ENCODE data around the gene GNAS. TPM values are rescaled to one million over a fixed set of nuclear protein-coding genes. Genes with fewer than 3 reads are reported as not detected.

Gene GNAS
- total RNA-seq, 1 donor = 366 TPM

DNA sequence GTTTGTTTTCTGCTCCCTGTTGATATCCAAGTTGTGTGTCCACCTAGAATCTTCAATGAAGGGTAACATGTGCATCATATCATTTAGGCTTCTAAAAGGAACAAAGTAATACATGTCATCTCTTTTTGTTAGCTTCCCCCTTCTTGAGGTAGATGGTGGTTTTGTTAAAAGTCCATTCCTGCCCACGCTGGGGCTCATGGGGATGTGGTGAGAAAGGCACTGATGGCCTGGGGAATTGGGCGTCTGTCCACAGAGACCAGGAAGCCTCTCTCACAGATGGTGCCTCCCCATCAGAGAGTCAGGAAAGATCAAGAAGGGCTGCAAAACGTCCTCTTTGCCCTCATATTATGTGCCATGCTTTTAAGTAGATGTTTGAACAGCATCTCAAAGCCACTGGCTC is 32.5 kb downstream of the GNAS start:
- Histone ChIP-seq H3K4me1 (ENCODE audit: insufficient read depth, low read length) (peaks cover 12% of the 10 kb centered on the region), H3K27ac (ENCODE audit: low read depth, low read length) (no peak overlapping the region), H3K4me3 (ENCODE audit: insufficient read depth, low read length) (no peak overlapping the region), H3K36me3 (ENCODE audit: insufficient read depth, low read length) (no peaks in the 10 kb centered on the region), H3K9me3 (ENCODE audit: low read depth, low read length) (no peaks in the 10 kb centered on the region), H3K4me2 (ENCODE audit: insufficient read depth, low read length) (no peak overlapping the region), H3K27me3 (ENCODE audit: insufficient read depth, low read length) (no peaks in the 10 kb centered on the region), H2AFZ (ENCODE audit: low read length) (no peak overlapping the region), H4K20me1 (ENCODE audit: insufficient read depth, low read length) (no peaks in the 10 kb centered on the region), H3K79me2 (ENCODE audit: insufficient read depth, low read length) (no peaks in the 10 kb centered on the region)
- TF ChIP-seq, protein P1, sequence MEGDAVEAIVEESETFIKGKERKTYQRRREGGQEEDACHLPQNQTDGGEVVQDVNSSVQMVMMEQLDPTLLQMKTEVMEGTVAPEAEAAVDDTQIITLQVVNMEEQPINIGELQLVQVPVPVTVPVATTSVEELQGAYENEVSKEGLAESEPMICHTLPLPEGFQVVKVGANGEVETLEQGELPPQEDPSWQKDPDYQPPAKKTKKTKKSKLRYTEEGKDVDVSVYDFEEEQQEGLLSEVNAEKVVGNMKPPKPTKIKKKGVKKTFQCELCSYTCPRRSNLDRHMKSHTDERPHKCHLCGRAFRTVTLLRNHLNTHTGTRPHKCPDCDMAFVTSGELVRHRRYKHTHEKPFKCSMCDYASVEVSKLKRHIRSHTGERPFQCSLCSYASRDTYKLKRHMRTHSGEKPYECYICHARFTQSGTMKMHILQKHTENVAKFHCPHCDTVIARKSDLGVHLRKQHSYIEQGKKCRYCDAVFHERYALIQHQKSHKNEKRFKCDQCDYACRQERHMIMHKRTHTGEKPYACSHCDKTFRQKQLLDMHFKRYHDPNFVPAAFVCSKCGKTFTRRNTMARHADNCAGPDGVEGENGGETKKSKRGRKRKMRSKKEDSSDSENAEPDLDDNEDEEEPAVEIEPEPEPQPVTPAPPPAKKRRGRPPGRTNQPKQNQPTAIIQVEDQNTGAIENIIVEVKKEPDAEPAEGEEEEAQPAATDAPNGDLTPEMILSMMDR (IDR thresholded peaks at IDR 0.05; ENCODE audit: extremely low read depth, low read depth, low read length) = no peak
- no peak for DNase-seq (ENCODE audit: insufficient read length, low spot score, missing footprints)

DNA sequence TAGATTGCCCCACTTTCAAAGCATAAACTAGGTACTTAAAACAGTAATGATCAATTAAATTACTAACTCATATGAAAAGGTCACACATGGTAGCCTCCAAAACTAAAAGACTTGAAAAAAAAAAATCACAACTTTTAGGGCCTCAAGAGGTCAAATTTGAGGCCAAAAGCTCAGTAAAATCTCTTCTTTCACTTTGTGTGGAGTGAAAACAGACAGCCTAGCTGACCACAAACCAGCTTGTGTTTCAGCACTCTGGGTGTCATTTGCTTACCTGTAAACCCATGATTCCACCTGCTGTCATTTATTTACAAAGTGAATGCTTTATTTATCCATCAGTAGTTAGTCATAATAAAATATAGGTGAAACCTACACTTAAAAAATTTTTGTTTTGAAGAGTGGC is 34.0 kb downstream of the GNAS start:
- no peaks in the 10 kb centered on the region for H4K20me1 ChIP-seq (ENCODE audit: insufficient read depth, low read length)
- no peak overlapping the region for H2AFZ ChIP-seq (ENCODE audit: low read length)
- H3K4me1 ChIP-seq (ENCODE audit: insufficient read depth, low read length) = peaks cover 12% of the 10 kb centered on the region
- H3K27me3 ChIP-seq (ENCODE audit: insufficient read depth, low read length) = no peaks in the 10 kb centered on the region
- DNase-seq (ENCODE audit: insufficient read length, low spot score, missing footprints) = no peak
- H3K4me2 ChIP-seq (ENCODE audit: insufficient read depth, low read length) = no peak overlapping the region
- H3K27ac ChIP-seq (ENCODE audit: low read depth, low read length) = no peak overlapping the region
- no peaks in the 10 kb centered on the region for H3K79me2 ChIP-seq (ENCODE audit: insufficient read depth, low read length)
- H3K36me3 ChIP-seq (ENCODE audit: insufficient read depth, low read length) = no peaks in the 10 kb centered on the region
- no peak overlapping the region for H3K4me3 ChIP-seq (ENCODE audit: insufficient read depth, low read length)
- TF ChIP-seq, protein P1 (IDR thresholded peaks at IDR 0.05; ENCODE audit: extremely low read depth, low read depth, low read length) = no peak
- H3K9me3 ChIP-seq (ENCODE audit: low read depth, low read length) = no peaks in the 10 kb centered on the region

DNA sequence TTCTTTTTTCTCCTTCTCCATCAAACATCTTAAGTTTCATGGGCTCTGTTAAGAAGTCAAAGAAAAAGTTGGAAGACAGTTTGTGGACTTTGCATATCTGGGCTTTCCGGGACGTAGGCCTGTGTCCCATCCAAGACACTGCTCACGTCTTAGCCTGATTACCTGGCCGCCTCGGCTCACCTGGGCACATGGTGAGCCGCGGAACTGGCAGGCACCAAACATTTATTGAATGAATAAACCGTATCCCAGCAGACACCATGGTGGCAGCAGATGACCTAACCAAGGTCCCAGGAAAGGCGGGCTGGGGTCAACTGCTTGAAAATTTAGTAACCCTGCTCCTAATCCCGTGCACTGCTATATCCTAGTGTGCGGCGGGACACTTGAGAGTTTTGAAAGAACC is 35.6 kb downstream of the GNAS start:
- Histone ChIP-seq H3K27me3 (ENCODE audit: insufficient read depth, low read length) (no peaks in the 10 kb centered on the region), H4K20me1 (ENCODE audit: insufficient read depth, low read length) (peaks cover 3% of the 10 kb centered on the region), H3K36me3 (ENCODE audit: insufficient read depth, low read length) (no peaks in the 10 kb centered on the region), H3K9me3 (ENCODE audit: low read depth, low read length) (no peaks in the 10 kb centered on the region), H2AFZ (ENCODE audit: low read length) (peak overlapping the region; percentile 92), H3K4me2 (ENCODE audit: insufficient read depth, low read length) (peak overlapping the region; percentile 94), H3K27ac (ENCODE audit: low read depth, low read length) (no peak overlapping the region), H3K4me3 (ENCODE audit: insufficient read depth, low read length) (peak overlapping the region; percentile 91), H3K4me1 (ENCODE audit: insufficient read depth, low read length) (peaks cover 10% of the 10 kb centered on the region), H3K79me2 (ENCODE audit: insufficient read depth, low read length) (peaks cover 11% of the 10 kb centered on the region)
- no peak for DNase-seq (ENCODE audit: insufficient read length, low spot score, missing footprints)
- TF ChIP-seq, protein P1 (IDR thresholded peaks at IDR 0.05; ENCODE audit: extremely low read depth, low read depth, low read length) = no peak

DNA sequence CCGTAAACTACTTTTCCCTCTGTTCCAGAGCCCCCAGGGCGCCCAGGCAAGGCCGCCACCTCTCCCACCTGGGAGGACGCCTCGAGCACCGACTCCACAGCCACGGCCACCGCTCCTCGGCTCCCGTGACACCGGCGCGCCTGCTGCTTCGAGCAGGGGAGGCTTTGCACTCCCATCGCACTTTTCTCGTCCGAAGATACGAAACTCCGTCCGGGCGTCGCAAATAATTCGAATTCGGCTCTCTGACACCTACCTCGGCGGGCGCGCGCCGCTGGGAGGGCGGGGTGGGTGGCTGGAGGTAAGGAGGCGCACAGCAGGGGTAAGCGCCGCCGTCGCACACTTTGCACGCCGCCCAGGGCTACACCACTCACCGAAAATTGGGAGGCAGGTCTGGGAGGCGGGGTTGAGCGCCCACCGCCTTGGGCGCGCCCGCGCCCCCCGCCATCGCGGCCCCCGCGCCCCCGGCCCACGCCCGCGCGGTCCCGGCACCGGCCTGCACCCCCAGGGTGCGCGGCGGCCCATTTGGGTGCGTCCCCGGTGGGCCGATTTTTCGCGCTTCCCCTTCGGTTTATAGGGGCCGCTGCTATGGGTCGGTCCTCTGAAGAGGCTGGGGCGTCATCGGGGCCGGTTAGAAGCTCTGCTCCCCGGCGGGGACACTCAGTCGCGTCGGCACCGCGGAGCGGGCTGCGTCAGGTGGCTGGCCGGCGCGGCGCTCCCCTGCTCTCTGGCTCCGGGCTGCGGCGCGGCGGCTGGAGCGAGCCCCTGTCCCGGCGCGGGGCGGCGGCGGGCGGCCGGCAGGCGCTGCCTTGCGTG is 36.2 kb downstream of the GNAS start:
- H3K79me2 ChIP-seq (ENCODE audit: insufficient read depth, low read length) = peaks cover 18% of the 10 kb centered on the region
- H3K4me3 ChIP-seq (ENCODE audit: insufficient read depth, low read length) = peak overlapping the region; percentile 91
- no peaks in the 10 kb centered on the region for H3K36me3 ChIP-seq (ENCODE audit: insufficient read depth, low read length)
- TF ChIP-seq, protein P1 (IDR thresholded peaks at IDR 0.05; ENCODE audit: extremely low read depth, low read depth, low read length) = no peak
- H3K4me2 ChIP-seq (ENCODE audit: insufficient read depth, low read length) = peak overlapping the region; percentile 94
- H3K9me3 ChIP-seq (ENCODE audit: low read depth, low read length) = no peaks in the 10 kb centered on the region
- H3K27ac ChIP-seq (ENCODE audit: low read depth, low read length) = no peak overlapping the region
- peaks cover 9% of the 10 kb centered on the region for H4K20me1 ChIP-seq (ENCODE audit: insufficient read depth, low read length)
- H3K27me3 ChIP-seq (ENCODE audit: insufficient read depth, low read length) = no peaks in the 10 kb centered on the region
- peak; percentile 96 for DNase-seq (ENCODE audit: insufficient read length, low spot score, missing footprints)
- H3K4me1 ChIP-seq (ENCODE audit: insufficient read depth, low read length) = peaks cover 11% of the 10 kb centered on the region
- H2AFZ ChIP-seq (ENCODE audit: low read length) = peak overlapping the region; percentile 92

All from osteoblast (primary cell).